Measurements from ENCODE around the gene GPR12. TPM values are rescaled to one million over a fixed set of nuclear protein-coding genes. Genes with fewer than 3 reads are reported as not detected.

Gene GPR12
- total and polyA plus RNA-seq, 9 donors: 0.07 to 0.12 TPM; not detected in 7

DNA sequence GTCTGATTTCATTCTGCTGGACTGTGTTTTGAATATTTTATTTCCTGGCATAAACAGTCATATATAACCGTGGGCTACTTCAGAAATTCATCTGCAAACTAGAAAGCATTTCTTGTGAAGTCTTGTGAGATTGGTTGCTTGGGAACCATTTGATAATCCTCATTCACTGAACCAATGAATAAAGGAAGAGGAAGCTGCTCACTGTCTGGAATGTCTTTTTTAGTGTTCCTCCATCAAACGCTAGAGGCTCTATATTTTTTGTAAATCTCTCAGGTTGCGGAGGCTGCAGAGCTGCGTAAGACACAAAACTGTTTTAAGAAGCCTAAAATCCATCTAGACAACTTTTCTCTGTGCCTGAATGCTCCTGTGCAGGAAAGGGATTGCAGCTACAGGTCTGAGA, 18.7 kb upstream of the GPR12 start:
- 62 to 80% (median 67%) methylated on average over 4 of the region's 4 CpGs for WGBS, 3 donors
- H3K4me3 ChIP-seq: no peak overlapping the region
- intact Hi-C loops (cut with DNase I): no loop called here
- H3K27ac ChIP-seq: no peak overlapping the region
- no peaks in the 10 kb centered on the region for H3K36me3 ChIP-seq
- H3K27me3 ChIP-seq: no peaks in the 10 kb centered on the region
- no peak for TF ChIP-seq POLR2A (IDR thresholded peaks at IDR 0.05)
- TF ChIP-seq, protein P1, sequence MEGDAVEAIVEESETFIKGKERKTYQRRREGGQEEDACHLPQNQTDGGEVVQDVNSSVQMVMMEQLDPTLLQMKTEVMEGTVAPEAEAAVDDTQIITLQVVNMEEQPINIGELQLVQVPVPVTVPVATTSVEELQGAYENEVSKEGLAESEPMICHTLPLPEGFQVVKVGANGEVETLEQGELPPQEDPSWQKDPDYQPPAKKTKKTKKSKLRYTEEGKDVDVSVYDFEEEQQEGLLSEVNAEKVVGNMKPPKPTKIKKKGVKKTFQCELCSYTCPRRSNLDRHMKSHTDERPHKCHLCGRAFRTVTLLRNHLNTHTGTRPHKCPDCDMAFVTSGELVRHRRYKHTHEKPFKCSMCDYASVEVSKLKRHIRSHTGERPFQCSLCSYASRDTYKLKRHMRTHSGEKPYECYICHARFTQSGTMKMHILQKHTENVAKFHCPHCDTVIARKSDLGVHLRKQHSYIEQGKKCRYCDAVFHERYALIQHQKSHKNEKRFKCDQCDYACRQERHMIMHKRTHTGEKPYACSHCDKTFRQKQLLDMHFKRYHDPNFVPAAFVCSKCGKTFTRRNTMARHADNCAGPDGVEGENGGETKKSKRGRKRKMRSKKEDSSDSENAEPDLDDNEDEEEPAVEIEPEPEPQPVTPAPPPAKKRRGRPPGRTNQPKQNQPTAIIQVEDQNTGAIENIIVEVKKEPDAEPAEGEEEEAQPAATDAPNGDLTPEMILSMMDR (IDR thresholded peaks at IDR 0.05): no peak
- no peak for TF ChIP-seq EP300 (IDR thresholded peaks at IDR 0.05)
- H3K4me1 ChIP-seq (ENCODE audit: insufficient read depth): no peaks in the 10 kb centered on the region
- no peaks in the 10 kb centered on the region for H3K9me3 ChIP-seq
- DNase-seq: no peak

DNA sequence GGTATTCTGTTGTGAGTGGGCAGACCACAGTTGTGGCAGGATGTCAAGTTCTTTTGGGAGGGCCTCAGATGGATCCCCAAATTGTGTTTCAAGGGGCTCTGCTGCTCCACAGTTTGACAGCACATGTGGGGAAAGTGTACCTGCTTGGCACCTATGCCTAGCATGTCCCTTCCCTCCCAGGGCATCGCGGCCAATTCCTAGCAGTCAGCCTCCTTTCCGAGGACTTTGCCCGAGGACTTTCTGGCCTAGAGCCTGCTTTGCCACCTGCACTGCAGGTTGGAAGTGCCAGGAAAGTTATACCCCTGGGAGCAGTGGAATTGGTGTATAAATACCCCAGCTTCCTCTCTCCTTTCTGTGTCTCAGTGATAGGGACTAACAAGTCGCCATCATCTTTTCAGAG, 11.9 kb upstream of the GPR12 start:
- WGBS, 3 donors: 89 to 91% (median 89%) methylated on average over 5 of the region's 5 CpGs
- TF ChIP-seq, protein P1 (IDR thresholded peaks at IDR 0.05): no peak
- no peak for TF ChIP-seq EP300 (IDR thresholded peaks at IDR 0.05)
- TF ChIP-seq POLR2A (IDR thresholded peaks at IDR 0.05): no peak
- Histone ChIP-seq H3K4me1 (ENCODE audit: insufficient read depth) (no peaks in the 10 kb centered on the region), H3K4me3 (no peak overlapping the region), H3K9me3 (no peaks in the 10 kb centered on the region), H3K27ac (no peak overlapping the region), H3K36me3 (no peaks in the 10 kb centered on the region), H3K27me3 (no peaks in the 10 kb centered on the region)
- intact Hi-C loops (cut with DNase I): no loop called here
- no peak for DNase-seq

DNA sequence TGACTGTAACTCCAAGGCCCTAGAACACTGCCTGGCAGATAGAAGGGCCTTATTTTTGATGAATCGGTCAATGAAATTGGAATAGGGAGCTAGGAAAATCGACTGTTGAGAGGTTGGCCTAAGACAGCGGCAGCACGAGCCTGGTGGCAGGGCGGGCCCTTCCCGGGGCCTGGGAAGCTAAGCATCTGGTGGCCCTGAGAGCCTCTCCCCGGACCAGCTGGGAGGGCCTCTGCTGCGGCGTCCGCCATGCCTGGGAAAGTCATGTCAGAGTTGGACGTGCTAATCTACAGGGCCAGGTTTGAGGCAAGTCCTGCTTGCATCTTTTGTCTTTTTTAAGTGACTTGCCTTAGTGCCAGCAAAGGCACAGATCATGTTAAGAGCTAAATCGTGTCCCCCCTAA, 11.2 kb upstream of the GPR12 start:
- intact Hi-C loops (cut with DNase I): no loop called here
- no peak for DNase-seq
- TF ChIP-seq POLR2A (IDR thresholded peaks at IDR 0.05) (no peak), EP300 (IDR thresholded peaks at IDR 0.05) (no peak)
- TF ChIP-seq, protein P1 (IDR thresholded peaks at IDR 0.05): no peak
- no peaks in the 10 kb centered on the region for H3K36me3 ChIP-seq
- H3K4me1 ChIP-seq (ENCODE audit: insufficient read depth): no peaks in the 10 kb centered on the region
- H3K27ac ChIP-seq: no peak overlapping the region
- 79 to 82% (median 81%) methylated on average over 12 of the region's 12 CpGs for WGBS, 3 donors
- H3K27me3 ChIP-seq: no peaks in the 10 kb centered on the region
- no peaks in the 10 kb centered on the region for H3K9me3 ChIP-seq
- H3K4me3 ChIP-seq: no peak overlapping the region

DNA sequence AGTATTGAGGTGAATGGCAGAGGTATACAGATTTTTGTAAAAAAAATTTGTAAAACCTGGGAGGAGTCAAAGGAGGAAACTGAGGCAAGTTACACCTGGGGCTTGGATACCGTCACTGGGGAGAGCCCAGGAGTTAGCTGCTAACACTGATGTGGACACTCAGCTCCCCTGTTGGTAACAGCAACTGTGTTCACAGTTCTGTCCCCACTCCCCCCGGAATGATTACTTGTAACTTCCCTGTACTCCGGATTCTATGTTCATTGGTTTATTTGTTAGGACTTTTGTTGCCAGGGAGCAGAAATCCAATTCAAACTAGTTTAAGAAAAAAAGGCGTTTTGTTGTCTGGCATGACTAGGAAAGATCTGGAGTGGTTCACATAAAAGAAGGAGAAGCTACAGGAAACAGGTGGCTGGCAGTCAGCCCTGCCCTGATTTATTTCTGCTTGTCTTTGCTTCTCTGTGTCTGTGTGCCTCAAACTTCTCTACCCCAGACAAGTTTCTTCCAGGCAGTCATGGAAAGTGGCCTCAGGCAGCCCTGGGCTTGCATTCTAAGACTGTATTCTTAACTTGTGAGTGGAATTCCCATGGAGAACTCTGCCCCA, 2.3 kb upstream of the GPR12 start:
- intact Hi-C loops (cut with DNase I): no loop called here
- Histone ChIP-seq H3K27ac (no peak overlapping the region), H3K9me3 (no peaks in the 10 kb centered on the region), H3K4me3 (no peak overlapping the region), H3K36me3 (no peaks in the 10 kb centered on the region), H3K27me3 (no peaks in the 10 kb centered on the region), H3K4me1 (ENCODE audit: insufficient read depth) (peaks cover 2% of the 10 kb centered on the region)
- TF ChIP-seq EP300 (IDR thresholded peaks at IDR 0.05): no peak
- TF ChIP-seq, protein P1 (IDR thresholded peaks at IDR 0.05): no peak
- no peak for TF ChIP-seq POLR2A (IDR thresholded peaks at IDR 0.05)
- 43 to 47% (median 46%) methylated on average over 4 of the region's 4 CpGs for WGBS, 3 donors
- DNase-seq: no peak
